GM19397 (cell line): ENCODE measurements around the gene ATP6AP1.
"Not testable (repeated sequence)": the region's sequence is repeated elsewhere in the genome, so short reads cannot be mapped to it uniquely, and the experiment has no call there.

ENCODE experiments used
- ATAC-seq: cut with Tn5 transposase; IDR thresholded peaks from one replicate; pipeline ENCODE4 v1.9.1; 2021; ENCODE audit warnings: mild to moderate bottlenecking, moderate library complexity; ENCODE audit not compliant: unreplicated experiment

Gene ATP6AP1

DNA sequence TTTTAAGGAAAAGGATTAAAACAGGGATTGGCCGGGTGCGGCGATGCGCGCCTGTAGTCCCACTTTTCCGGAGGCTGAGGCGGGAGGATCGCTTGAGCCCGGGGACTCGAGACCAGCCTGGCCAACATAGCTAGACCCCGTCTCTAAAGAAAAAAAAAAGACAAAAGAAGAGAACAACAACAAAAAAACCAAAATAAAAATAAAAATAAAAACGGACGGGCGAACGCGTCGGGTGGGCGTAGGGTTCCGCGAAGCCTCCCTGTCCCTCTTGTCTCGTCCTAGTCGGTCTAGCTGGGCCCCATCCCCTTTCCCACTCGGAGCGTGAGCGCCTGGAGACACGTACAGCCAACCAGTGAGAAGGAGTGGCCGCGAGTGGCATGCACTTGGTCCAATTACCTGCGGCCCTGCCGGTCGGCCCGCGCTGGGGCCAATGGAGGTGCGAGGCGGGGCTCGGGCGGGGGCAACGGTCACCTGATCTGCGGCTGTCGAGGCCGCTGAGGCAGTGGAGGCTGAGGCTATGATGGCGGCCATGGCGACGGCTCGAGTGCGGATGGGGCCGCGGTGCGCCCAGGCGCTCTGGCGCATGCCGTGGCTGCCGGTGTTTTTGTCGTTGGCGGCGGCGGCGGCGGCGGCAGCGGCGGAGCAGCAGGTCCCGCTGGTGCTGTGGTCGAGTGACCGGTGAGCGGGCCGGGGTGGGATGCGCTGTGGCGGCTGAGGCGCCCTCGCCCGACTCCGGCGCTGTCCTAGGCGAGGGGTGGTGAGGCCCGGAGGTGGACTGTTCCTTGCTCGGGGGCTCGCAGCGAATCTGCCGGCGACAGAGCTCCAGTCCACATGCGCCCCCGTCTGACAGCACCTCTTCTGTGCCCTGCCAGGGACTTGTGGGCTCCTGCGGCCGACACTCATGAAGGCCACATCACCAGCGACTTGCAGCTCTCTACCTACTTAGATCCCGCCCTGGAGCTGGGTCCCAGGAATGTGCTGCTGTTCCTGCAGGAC is at the start of gene ATP6AP1:
Gene ATP6AP1 (plus strand): TSS at position 502 of the 996 bp plus-strand sequence. CDS start 16 bp downstream, at position 518.
- peak; percentile 98 for ATAC-seq

DNA sequence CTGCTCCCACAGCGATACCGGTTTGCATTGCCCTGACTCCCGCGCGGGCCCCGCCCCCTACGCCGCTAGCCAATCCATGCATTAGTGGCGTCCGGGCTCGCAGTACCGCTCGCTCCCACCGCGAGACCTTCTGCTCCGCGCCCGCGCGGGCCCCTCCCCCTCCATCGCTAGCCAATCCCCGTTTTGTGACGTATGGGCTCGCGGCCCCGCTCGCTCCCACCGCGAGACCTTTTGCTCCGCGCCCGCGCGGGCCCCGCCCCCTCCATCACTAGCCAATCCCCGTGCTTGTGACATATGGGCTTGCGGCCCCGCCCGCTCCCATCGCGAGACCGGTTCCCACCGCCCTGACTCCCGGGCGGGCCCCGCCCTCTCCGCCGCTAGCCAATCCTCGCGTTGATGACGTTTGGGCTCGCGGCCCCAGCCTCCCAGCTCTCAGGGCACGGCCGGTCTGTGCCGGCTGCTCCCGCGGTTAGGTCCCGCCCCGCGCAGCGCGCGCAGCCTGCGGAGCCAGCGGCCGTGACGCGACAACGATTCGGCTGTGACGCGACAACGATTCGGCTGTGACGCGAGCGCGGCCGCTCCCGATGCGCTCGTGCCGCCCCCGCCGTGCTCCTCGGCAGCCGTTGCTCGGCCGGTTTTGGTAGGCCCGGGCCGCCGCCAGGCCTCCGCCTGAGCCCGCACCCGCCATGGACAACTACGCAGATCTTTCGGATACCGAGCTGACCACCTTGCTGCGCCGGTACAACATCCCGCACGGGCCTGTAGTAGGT is 49.5 kb upstream of the ATP6AP1 start, which contains the start of gene EMD:
Gene EMD (plus strand): TSS at position 497 of the 770 bp plus-strand sequence. CDS start 190 bp downstream, at position 687.
- peak; percentile 78 for ATAC-seq

DNA sequence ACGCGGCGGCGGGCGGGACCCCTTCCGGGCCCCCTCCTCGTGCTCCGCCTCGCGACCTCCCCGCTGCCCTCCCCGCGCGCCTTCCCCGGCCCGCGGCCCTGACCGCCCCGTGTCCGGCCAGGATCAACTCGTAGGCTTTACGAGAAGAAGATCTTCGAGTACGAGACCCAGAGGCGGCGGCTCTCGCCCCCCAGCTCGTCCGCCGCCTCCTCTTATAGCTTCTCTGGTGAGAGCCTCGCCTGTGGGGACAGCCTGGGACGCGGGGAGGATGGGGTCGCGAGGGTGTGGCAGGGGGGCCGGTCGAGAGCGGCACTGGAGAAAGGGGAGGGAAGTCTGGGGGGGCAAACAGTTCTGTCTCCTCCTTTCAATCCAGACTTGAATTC is 48.9 kb upstream of the ATP6AP1 start:
- ATAC-seq: no peak

- ATAC-seq: no peak
Observed at GRCh38 chrX:154380153-154380552, 48.3 kb upstream of the ATP6AP1 start.

DNA sequence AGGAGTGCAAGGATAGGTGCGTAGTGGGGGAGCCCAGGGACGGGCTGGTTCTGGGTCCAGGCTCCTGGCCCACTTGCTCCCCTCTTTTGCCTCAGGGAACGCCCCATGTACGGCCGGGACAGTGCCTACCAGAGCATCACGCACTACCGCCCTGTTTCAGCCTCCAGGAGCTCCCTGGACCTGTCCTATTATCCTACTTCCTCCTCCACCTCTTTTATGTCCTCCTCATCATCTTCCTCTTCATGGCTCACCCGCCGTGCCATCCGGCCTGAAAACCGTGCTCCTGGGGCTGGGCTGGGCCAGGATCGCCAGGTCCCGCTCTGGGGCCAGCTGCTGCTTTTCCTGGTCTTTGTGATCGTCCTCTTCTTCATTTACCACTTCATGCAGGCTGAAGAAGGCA is 47.7 kb upstream of the ATP6AP1 start:
- no peak for ATAC-seq

GRCh38 chrX:154381271-154381670 is 47.2 kb upstream of the ATP6AP1 start:
- ATAC-seq: no peak

- no peak for ATAC-seq
Observed at GRCh38 chrX:154382483-154383069, 45.9 kb upstream of the ATP6AP1 start.

DNA sequence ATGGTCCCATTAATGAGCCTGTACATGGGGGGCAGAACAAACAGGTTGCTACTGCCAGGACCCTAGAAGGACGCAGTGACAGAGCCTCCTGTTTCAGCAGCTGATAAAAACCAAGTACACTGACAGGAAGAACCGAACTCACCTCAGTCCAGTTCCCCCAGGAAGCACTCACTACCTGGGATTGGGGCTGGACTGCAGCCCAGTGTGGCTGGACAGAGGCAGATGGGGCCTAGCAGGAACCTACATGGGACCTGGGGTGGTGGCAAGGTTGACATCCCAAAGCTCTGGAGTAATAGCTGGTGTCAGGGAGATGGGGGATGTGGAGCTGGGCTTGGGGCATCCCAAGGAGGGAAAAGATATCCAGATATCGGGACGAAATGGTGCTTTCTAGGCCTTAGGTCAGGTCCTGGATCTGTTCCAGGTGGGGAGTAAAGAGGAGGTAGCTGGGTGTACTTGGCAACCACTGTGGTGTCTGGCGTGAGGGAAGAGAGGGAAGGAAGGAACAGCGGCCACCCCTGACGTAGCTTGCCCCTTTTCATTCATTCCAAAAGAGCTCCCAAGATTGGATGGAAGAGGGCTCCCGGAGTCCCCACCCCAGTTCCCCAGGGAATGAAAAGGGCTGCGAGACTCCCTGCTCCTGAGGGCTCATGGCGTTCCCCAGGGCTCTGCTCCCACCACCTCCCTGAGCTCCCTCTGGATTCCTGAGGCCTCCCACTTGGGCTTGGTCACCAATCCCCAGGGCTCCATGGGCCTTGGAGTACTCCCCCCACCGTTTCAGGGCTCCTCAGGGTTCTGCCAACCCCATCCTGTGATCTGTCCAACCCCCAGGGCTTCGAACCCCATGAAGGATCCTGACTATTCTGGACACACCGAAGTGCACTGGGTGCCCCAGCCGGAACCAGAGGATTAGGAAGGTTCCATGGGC is 44.9 kb upstream of the ATP6AP1 start:
- no peak for ATAC-seq

- ATAC-seq: no peak
Observed at GRCh38 chrX:154384284-154384892, 44.1 kb upstream of the ATP6AP1 start.

- ATAC-seq: not testable (repeated sequence)
Observed at GRCh38 chrX:154388094-154388493, 40.4 kb upstream of the ATP6AP1 start.

GRCh38 chrX:154388649-154389048 is 39.8 kb upstream of the ATP6AP1 start:
- not testable (repeated sequence) for ATAC-seq

DNA sequence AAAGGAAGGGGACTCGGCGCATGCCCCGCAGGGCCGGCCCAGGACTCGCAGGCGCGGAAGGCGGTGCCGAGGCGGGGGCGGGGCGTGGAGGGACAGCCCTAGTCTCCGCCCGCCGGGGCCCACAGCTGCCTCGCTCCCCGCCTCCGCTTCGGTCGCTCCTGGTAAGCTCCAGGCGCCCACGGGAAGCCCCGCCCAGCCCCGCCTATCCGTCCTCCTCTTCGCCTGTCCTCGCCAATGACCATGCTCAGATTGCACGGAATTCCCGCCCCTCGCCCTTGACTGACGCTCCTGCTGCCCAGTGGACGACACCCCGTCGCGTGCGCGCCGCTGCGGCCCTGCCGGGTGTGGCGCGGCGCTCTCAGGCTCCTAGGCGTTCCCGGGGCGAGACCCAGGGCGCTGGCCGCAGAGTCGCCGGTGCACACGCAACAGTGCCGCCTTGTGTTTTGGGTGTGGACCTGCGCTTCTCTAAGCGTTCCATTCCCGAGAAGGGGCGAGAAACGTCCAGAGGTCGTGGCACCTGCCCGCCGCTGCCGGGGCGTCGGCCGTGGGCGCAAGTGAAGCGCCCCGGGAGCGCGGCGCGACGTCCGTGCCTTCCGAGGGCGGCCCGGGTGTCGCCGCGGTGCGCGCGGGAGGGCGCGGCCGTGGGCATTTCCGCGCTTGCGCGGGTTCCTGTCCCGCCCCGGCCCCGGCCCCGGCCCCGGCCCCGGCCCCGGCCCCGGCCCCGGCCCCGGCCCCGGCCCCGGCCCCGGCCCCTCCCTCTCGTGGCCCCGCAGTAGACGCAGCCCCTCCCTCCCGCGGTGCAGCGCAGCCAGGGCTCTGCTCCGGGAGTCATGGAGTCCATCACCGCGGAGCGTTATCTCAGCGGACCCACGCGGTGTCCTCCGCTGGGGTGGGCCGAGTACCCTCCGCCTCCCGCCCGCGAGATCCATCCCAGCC is 38.4 kb upstream of the ATP6AP1 start:
- ATAC-seq: peak; percentile 72

DNA sequence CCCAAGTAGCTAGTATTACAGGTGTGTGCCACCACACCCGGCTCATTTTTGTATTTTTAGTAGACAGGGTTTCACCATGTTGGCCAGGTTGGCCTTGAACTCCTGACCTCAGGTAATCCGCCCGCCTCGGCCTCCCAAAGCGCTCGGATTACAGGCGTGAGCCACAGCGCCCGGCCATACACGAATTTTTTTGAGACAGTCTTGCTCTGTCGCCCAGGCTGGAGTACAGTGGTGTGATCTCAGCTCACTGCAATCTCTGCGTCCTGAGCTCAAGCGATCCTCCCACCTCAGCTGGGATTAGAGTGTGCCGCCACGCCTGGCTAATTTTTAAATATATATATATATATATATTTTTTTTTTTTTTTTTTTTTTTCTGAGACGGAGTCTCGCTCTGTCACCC is 32.1 kb upstream of the ATP6AP1 start:
- not testable (repeated sequence) for ATAC-seq

DNA sequence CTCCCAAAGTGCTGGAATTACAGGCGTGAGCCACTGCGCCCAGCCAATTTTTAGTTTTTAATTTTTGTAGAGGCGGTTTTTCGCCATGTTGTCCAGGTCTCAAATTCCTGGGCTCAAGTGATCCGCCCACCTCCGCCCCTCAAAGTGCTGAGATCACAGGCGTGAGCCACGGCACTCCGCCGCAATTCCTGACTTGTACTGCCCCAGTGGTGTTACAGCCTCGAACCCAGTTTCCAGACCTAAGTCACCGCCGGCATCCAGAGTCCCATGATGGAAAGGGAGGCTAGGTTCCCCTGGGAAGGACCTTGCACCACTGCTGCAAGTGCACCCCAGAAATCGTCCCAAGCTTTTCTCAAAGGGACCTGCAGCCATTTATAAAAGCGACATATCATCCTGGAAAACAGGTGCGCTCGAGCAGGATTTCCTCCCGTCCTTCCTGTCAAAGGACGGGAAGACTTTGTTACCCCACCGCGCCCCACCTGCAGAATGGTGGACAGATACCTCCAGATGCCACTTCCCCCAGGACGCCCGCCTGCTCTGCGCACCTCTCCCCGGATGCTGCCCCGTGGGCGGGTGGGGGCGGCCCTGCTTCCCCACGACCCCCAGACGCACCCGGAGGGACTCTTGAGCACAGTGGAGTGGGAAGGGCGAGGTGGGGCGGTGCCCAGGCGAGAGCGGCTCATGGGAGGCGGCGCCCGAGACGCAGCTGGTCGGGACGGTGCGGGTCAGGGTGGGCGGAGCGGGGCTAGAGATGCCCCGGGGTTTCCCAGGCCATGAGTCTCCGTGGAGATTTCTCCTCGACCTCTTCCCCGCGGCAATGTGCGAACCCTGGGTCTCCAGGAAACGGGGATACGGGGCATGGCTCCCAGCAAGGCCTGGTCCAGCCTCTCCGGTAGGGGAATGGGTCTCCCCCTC is 31.2 kb upstream of the ATP6AP1 start:
- ATAC-seq: peak; percentile 64

DNA sequence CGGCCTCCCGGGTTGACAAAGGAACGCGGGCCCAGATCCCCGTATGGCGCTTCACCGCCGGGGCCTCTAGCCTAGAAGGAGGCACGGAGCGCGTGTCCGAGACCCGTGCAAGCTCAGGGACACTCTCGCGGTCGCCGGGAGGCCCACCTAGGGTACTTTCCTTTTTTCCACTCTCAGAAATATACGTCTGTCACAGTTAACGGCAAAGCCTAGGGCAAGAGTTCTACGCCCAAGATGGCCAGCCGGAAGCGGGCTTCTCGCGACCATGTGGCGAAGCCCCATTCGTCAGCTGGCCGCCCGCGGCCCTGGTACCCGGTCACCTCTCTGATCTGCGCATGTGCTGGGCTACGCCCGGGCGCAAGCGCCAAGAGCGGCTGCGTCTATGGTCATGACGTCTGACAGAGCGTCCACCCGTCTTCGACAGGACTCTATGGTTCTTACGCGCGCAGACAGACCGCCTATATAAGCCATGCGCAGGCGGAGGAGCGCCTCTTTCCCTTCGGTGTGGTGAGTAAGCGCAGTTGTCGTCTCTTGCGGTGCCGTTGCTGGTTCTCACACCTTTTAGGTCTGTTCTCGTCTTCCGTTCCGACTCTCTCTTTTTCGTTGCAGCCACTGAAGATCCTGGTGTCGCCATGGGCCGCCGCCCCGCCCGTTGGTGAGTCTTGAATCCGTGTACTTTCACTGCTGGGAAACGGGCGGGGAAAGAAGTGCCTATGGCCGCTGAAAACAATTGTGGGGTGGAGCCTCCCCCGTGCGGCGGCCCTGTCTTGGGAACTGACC is 30.4 kb upstream of the ATP6AP1 start, which contains the start of gene RPL10:
Gene RPL10 (plus strand): TSS at position 490 of the 780 bp plus-strand sequence. CDS start 143 bp downstream, at position 633.
- ATAC-seq: peak; percentile 75

DNA sequence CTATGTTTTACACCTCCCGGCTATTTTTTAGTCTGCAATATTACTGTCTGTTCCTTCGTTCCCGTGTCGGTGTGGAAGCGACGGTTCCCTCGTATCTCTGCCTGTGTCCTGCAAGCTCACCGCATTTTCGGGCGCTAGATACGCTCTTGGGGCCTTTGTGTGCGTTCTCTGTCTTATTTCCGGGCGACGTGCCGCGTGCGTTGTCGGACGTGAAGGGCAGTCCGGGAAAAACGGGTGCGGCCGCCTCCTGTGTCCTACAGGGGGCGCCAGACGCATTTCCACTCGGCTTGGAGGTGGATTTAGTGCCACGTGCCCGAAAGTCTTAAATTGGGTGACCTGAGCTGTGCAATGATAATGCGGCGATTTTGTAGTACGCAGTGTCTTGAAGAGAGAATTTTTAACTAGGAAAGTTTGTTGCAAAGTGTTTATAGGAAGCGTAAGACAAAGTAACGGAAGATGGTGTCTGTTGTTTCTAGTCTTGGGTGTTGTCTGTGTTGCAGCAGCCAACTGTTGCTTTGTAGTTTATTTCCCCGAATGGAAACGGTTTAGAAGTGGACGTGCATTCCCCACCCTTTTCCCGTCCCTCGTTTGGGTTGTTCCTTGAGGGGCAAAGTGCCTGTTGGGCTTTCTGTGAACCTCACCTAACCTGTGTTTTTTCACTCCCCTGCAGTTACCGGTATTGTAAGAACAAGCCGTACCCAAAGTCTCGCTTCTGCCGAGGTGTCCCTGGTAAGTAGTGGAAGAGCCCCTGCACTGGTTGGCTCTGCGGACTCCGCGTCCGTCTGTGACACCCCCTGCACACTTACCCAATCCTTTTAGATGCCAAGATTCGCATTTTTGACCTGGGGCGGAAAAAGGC is 29.6 kb upstream of the ATP6AP1 start:
- ATAC-seq: peak; percentile 27
